Right cardiac atrium (tissue), 5 donors: Measurements from ENCODE around the gene MARK2. TPM values are rescaled to one million over a fixed set of nuclear protein-coding genes. Genes with fewer than 3 reads are reported as not detected.

Experiments
- ATAC-seq, 2 donors: fragments of 200-7000 bp; cut with Tn5 transposase; one replicate each; pipeline versions ENCODE4 v1.8.0 to v1.9.1; 2020; ENCODE audit warnings: moderate library complexity in 2 of 2, mild to moderate bottlenecking in 1 of 2
- DNase-seq, 3 donors: peaks; one replicate each; pipeline ENCODE4 v3.0.0-alpha.2; 2020
- H3K27ac ChIP-seq: one replicate; pipeline ENCODE4 v1.5.1; 2013; ENCODE audit warnings: mild to moderate bottlenecking, low read length, control low read depth, moderate library complexity
- H3K27me3 ChIP-seq: one replicate; pipeline ENCODE4 v1.6.1; 2013; ENCODE audit not compliant: control insufficient read depth, insufficient read depth
- H3K4me1 ChIP-seq: one replicate; pipeline ENCODE4 v1.6.1; 2013; ENCODE audit warnings: low read length; ENCODE audit not compliant: control insufficient read depth, insufficient read depth
- H3K4me3 ChIP-seq: one replicate; pipeline ENCODE4 v1.5.1; 2013; ENCODE audit warnings: low read length, control low read depth
- H3K9me3 ChIP-seq: one replicate; pipeline ENCODE4 v1.6.1; 2013; ENCODE audit warnings: low read length; ENCODE audit not compliant: control insufficient read depth
- WGBS: extraction: QIAGEN DNeasy Blood & Tissue Kit; methylation state at CpG from one replicate; pipeline ENCODE4 v1.1.7; 2013; 5-methylcytosine and 5-hydroxymethylcytosine counted together
- intact Hi-C, 4 donors: fragments of 100-400 bp; cut with DNase I; formaldehyde crosslinking; loops; one replicate each; pipeline versions ENCODE4 v1.11.0 to v1.14.0; 2022 to 2023
- polyA plus RNA-seq: library from polyadenylated mRNA; stranded (reverse); fragments of 200-250 nt; gene quantifications from one replicate; pipeline ENCODE4 v1.2.3, GENCODE V29; 2013
- total RNA-seq, 4 donors: library from RNA; stranded (reverse); fragmentation: NEBNext Ultra II Directional; extraction: Animal tissue kit (Norgen Biotek cat#: 25700); gene quantifications; one replicate each; pipeline ENCODE4 v1.2.1, GENCODE V29; 2021
- donor health status: healthy with polysubstance abuse.
- donor health status: DM: no; HTN: yes; CAD: no.
- donor health status: DM: no; HTN: no; CAD: no.
- donor health status: DM: no; HTN: yes; CAD: no; lungs with severe emphysema.
- donor health status: DM: yes; HTN: yes; CAD: no.

MARK2 gene
- total and polyA plus RNA-seq, 5 donors: 20.0 to 45.3 (median 40.6) TPM

- DNase-seq: peak in 1 of 3 donors; percentile 3
- no peak for ATAC-seq
- Histone ChIP-seq H3K4me1 (peaks cover 23% of the 10 kb centered on the region), H3K27ac (no peak overlapping the region), H3K4me3 (no peak overlapping the region), H3K9me3 (no peaks in the 10 kb centered on the region), H3K27me3 (no peaks in the 10 kb centered on the region)
- intact Hi-C loops: no loop called here
- 90% methylated on average over 6 of the region's 6 CpGs for WGBS
These were observed 44.9 kb downstream of the MARK2 start for GRCh38 chr11:63883791-63884190.

DNA sequence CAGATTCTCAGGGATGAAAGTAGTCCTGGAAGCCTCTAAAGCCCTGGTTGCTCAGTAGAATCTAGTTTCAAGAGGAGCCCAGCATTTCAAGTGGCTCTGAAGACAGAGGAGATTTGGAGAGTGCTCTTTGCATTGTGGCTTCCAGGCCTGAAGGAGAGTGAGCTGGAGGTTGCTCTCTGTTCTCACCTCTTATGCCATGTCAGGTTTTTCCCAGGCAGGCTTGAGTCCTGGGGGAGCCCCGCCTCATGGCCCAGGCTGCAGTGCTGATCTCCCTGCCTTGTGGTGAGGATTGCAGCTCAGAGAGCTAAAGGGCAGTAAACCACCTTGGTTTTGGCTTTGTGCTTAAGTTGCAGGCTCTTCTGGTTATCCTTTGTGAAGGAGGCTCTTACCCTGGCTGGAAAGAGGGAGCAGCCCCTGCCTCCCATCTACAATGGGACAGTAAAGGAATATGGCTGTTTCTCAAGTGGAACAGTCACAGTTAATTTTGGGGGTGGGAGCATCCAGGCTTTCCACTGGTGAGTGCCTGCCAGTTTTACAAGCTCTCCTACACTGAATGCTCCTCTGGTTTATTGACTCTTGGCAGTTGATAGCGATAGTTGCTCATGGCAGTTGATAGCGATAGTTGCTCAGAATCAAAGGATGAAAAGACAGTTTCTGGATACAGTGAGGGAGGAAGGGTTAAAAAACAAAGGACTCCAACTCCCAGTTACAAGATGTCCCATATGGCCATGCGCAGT lies 45.5 kb downstream of the MARK2 start:
- 91% methylated on average over 4 of the region's 4 CpGs for whole genome bisulfite sequencing
- H3K4me3 ChIP-seq: no peak overlapping the region
- no peaks in the 10 kb centered on the region for H3K9me3 ChIP-seq
- DNase-seq (peak in 1 of 3 donors; percentile 7), ATAC-seq (no peak)
- no peaks in the 10 kb centered on the region for H3K27me3 ChIP-seq
- H3K27ac ChIP-seq: no peak overlapping the region
- peaks cover 21% of the 10 kb centered on the region for H3K4me1 ChIP-seq
- intact Hi-C loops: no loop called here

- ATAC-seq: no peak
- Histone ChIP-seq H3K9me3 (no peaks in the 10 kb centered on the region), H3K4me1 (peaks cover 17% of the 10 kb centered on the region), H3K27me3 (no peaks in the 10 kb centered on the region), H3K4me3 (no peak overlapping the region), H3K27ac (peak overlapping the region; percentile 38)
- 40% methylated on average over 6 of the region's 6 CpGs for WGBS
- peak in 1 of 3 donors; percentile 5 for DNase-seq
- intact Hi-C loops: no loop called here
These were observed 48.6 kb downstream of the MARK2 start for GRCh38 chr11:63887386-63887999.

DNA sequence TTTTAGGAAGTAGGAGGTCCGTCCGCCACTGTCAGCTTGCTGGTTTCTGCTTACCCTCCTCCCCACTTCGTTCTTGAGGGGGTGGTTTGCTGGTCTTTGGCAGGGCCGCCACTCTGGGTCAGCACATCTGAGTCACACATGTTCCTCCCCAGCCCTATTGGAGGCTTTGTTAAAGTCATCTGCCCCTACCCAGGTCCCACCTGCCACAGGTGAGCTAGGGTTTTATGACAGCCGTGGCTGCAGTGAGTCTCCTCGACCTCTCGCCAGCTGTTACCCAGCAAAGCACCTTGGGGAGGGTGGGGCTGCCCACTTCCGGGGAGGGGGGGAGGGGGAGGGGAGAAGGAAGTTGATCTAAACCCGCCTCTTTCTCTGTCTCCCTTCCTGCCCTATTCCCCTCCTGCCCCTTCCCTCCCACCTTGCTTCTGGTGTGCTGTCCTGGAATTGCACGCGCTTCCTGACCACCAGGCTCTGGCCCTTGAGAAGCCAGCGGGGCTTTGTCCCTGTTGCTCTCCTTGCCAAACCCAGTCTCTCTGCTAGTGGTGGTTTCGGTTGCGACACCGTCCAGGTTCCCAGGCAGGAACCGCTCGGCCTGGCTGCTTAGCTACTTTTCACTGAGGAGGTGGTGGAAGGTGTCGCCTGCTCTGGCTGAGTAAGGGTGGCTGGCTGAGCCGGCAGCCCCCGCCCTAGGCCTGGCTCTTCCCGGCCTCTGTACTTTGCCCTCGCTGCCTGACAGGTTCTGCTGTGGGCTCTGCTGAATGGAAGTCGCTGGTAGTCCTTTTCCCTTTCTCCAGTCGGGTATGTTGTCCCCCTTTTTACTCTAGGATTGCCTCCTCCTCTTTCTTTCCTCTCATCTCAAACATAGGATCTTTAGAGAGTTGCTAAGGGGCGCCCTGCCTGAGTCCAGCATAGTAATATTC lies 49.5 kb downstream of the MARK2 start:
- WGBS: 24% methylated on average over 25 of the region's 25 CpGs
- Histone ChIP-seq H3K9me3 (no peaks in the 10 kb centered on the region), H3K4me1 (peaks cover 17% of the 10 kb centered on the region), H3K4me3 (no peak overlapping the region), H3K27ac (peak overlapping the region; percentile 72), H3K27me3 (no peaks in the 10 kb centered on the region)
- intact Hi-C loops: no loop called here
- peak; percentile 53 to 79 (median 74) for DNase-seq
- peak; percentile 68 to 81 for ATAC-seq

DNA sequence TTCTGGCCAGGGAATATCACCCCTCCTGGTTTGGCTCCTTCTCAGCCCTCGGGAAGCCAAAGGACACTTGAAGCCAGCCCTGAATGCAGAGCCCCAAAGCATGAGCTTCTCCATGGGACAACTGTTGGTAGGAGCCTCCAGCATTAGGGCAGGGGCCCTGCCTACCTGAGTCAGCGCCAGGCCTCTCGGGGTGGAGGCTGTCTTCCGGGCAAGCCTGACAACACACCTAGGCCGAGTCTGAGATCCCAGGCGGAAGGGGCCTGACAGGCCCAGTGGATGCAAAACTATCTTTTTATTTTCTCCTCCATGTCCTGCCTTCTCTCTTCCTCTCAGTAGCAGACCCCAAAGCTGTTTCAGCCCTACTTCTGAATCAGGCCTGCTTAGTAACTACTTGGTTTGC lies 50.4 kb downstream of the MARK2 start:
- H3K4me3 ChIP-seq: no peak overlapping the region
- peaks cover 17% of the 10 kb centered on the region for H3K4me1 ChIP-seq
- no peak overlapping the region for H3K27ac ChIP-seq

GRCh38 chr11:63890368-63890767 lies 51.5 kb downstream of the MARK2 start:
- WGBS: 89% methylated on average over 7 of the region's 7 CpGs
- intact Hi-C loops: no loop called here
- ATAC-seq: no peak
- no peaks in the 10 kb centered on the region for H3K9me3 ChIP-seq
- no peak overlapping the region for H3K27ac ChIP-seq
- H3K27me3 ChIP-seq: no peaks in the 10 kb centered on the region
- H3K4me3 ChIP-seq: no peak overlapping the region
- DNase-seq: no peak
- peaks cover 17% of the 10 kb centered on the region for H3K4me1 ChIP-seq

More for the DNA sequence above, 50.4 kb downstream of the MARK2 start:
- DNase-seq (peak in 1 of 3 donors; percentile 29), ATAC-seq (peak in 1 of 2 donors; percentile 12)
- intact Hi-C loops: no loop called here
- no peaks in the 10 kb centered on the region for H3K27me3 ChIP-seq
- no peaks in the 10 kb centered on the region for H3K9me3 ChIP-seq
- WGBS: 88% methylated on average over 6 of the region's 6 CpGs

DNA sequence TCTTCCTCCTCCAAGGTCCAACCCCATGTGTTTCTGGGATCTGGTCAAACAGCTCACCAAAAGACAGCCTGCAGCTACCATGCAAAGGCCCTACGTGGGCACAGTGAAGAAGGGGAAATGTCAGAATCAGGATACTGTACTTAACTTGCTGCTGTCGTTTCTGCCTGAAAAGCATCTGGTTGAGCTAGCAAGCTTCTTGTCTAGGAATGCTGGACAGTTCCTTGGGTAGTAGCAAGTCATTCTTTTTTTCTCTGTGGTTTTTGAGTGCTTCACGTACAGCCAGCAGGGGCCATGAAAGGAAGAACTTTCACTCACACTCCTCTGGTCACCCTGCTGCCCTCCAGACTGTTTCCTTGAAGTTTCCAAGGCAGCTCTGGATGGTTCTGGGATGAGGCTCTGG lies 53.3 kb downstream of the MARK2 start:
- DNase-seq: no peak
- ATAC-seq: no peak
- no peak overlapping the region for H3K27ac ChIP-seq
- no peak overlapping the region for H3K4me3 ChIP-seq
- intact Hi-C loops: no loop called here
- H3K9me3 ChIP-seq: no peaks in the 10 kb centered on the region
- WGBS: 31% methylated on average over 3 of the region's 3 CpGs
- H3K27me3 ChIP-seq: no peaks in the 10 kb centered on the region
- peaks cover 16% of the 10 kb centered on the region for H3K4me1 ChIP-seq

GRCh38 chr11:63893355-63893754 lies 54.4 kb downstream of the MARK2 start:
- 97% methylated on average over 6 of the region's 6 CpGs for WGBS
- ATAC-seq (no peak), DNase-seq (no peak)
- Histone ChIP-seq H3K27ac (no peak overlapping the region), H3K4me1 (peaks cover 8% of the 10 kb centered on the region), H3K9me3 (no peaks in the 10 kb centered on the region), H3K4me3 (no peak overlapping the region), H3K27me3 (no peaks in the 10 kb centered on the region)
- intact Hi-C loops: no loop called here

- ATAC-seq (no peak), DNase-seq (no peak)
- no peaks in the 10 kb centered on the region for H3K9me3 ChIP-seq
- H3K27me3 ChIP-seq: no peaks in the 10 kb centered on the region
- intact Hi-C loops: no loop called here
- H3K4me1 ChIP-seq: peaks cover 4% of the 10 kb centered on the region
- no peak overlapping the region for H3K4me3 ChIP-seq
- WGBS: 60% methylated on average over 4 of the region's 4 CpGs
- no peak overlapping the region for H3K27ac ChIP-seq
These were observed 57.2 kb downstream of the MARK2 start for GRCh38 chr11:63896071-63896470.

DNA sequence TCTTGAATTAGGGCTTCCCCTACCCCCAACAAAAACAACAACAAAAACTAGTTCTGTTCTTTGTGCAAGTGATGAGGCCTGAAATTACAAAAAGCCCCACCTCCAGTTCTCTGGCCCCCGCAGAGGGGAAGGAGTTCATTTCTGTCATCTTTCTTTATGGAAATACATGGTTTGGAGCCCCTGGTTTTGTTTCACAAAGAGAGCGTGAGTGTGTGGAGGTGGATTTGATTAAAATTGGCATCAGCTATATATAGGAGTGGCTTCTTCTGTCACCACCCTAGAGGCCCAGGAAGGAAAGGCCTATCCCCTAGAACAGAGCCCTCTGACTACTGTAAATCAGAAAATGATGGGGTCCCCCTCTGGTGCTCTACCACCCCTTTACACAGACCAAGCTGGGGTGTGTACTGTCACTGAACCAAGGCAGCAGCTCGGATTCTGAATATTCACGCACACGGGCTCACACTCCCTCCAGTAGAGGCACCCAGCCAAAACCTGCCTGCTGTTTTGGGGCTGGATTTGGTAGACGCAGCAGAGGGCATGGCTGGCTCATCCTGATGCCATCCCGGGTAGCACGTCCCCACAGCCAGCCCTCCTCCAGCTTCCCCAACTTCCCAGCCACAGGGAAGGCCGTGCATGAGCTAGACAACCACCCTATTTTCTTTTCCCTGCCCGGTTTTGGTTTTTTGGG lies 58.7 kb downstream of the MARK2 start:
- DNase-seq (peak in 1 of 3 donors; percentile 23), ATAC-seq (peak in 1 of 2 donors; percentile 30)
- 76% methylated on average over 10 of the region's 10 CpGs for WGBS
- intact Hi-C loops: no loop called here
- Histone ChIP-seq H3K27ac (no peak overlapping the region), H3K9me3 (no peaks in the 10 kb centered on the region), H3K4me3 (no peak overlapping the region), H3K4me1 (peaks cover 4% of the 10 kb centered on the region), H3K27me3 (no peaks in the 10 kb centered on the region)
